ENCODE measurements around the gene ZBTB17.
"Not testable (repeated sequence)": the region's sequence is repeated elsewhere in the genome, so short reads cannot be mapped to it uniquely, and the experiment has no call there.

ZBTB17 gene

DNA sequence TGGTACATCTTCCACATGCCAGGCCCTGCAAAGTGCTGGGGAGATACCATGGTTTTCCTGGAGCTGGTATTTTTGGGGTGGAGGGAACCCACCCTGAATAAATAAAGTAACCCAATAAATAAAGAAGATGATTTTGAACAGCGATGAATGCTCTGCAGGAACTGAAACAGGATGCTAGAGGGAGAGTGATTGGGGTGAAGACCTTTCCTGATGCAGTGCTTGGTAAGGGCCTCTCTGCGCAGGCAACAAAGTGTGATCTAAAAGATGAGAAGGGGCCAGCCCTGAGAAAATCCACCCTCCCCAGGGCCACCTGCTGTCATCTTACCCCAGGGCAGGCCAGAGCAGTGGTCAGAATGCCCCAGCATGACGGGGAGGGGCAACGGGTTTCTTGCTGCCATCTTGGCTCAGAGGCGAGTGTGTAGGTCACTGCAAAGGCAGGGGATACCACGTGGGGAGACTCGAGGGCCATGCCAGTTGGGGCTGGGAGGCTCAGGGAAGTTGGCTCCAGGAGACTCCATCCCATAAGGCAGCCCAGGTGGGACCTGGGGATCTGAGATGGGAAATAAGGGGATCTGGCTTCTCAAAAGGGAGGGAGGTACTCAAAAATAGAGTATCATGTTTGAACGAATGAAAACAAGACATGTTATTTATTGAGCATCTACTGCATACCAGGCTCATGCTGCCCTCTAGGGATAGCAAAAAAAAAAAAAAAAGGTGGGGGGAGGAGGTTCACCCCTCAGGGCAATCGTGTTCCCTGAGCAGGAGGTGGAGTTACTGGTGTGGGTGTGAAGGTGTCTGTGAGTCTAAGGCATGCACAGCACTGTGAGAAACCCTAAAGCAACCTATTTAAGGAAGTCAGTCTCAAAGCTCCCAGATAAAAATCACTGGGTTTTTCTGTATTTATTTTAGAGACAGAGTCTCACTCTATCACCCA lies 30.9 kb upstream of the ZBTB17 start:
- TF ChIP-seq, protein P1, sequence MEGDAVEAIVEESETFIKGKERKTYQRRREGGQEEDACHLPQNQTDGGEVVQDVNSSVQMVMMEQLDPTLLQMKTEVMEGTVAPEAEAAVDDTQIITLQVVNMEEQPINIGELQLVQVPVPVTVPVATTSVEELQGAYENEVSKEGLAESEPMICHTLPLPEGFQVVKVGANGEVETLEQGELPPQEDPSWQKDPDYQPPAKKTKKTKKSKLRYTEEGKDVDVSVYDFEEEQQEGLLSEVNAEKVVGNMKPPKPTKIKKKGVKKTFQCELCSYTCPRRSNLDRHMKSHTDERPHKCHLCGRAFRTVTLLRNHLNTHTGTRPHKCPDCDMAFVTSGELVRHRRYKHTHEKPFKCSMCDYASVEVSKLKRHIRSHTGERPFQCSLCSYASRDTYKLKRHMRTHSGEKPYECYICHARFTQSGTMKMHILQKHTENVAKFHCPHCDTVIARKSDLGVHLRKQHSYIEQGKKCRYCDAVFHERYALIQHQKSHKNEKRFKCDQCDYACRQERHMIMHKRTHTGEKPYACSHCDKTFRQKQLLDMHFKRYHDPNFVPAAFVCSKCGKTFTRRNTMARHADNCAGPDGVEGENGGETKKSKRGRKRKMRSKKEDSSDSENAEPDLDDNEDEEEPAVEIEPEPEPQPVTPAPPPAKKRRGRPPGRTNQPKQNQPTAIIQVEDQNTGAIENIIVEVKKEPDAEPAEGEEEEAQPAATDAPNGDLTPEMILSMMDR (IDR thresholded peaks at IDR 0.05; ENCODE audit: low read depth, low read length, missing control alignments): no peak
- no peak overlapping the region for H3K4me3 ChIP-seq (ENCODE audit: low read depth, low read length)
- in situ Hi-C loops (cut with HindIII; ENCODE audit: low sequenced_read_pairs): no loop called here
- no peak for DNase-seq (ENCODE audit: low read depth)

DNA sequence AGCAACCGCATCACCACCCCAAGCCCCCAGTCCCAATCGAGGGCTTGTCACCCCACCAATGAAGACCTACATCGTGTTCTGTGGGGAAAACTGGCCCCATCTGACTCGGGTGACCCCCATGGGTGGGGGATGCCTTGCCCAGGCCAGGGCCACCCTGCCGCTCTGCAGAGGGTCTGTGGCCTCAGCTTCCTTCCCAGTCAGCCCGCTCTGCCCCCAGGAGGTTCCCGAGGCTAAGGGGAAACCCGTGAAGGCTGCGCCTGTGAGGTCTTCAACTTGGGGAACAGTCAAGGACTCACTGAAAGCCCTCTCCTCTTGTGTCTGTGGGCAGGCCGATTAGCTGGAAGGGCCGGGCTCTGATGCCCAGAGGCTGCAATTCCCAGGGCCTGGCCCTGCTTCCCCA lies 30.1 kb upstream of the ZBTB17 start:
- in situ Hi-C loops (cut with HindIII; ENCODE audit: low sequenced_read_pairs): no loop called here
- TF ChIP-seq, protein P1 (IDR thresholded peaks at IDR 0.05; ENCODE audit: low read depth, low read length, missing control alignments): no peak
- no peak for DNase-seq (ENCODE audit: low read depth)
- H3K4me3 ChIP-seq (ENCODE audit: low read depth, low read length): no peak overlapping the region

DNA sequence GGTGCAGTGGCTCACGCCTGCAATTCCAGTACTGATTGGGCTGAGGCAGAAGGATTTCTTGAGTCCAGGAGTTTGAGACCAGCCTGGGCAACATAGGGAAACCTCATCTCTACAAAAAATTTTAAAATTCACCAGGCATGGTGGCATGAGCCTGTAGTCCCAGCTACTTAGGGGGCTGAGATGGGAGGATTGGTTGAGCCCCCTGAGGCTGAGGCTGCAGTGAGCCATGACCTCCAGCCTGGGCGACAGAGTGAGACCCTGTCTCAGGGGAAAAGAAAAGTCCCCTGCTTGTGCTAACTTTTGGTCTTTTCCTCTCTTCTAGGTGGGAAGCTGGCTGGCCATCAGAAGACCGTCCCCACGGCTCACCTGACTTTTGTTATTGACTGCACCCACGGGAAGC lies 29.7 kb upstream of the ZBTB17 start:
- DNase-seq (ENCODE audit: low read depth): no peak
- H3K4me3 ChIP-seq (ENCODE audit: low read depth, low read length): no peak overlapping the region
- TF ChIP-seq, protein P1 (IDR thresholded peaks at IDR 0.05; ENCODE audit: low read depth, low read length, missing control alignments): no peak
- in situ Hi-C loops (cut with HindIII; ENCODE audit: low sequenced_read_pairs): no loop called here

DNA sequence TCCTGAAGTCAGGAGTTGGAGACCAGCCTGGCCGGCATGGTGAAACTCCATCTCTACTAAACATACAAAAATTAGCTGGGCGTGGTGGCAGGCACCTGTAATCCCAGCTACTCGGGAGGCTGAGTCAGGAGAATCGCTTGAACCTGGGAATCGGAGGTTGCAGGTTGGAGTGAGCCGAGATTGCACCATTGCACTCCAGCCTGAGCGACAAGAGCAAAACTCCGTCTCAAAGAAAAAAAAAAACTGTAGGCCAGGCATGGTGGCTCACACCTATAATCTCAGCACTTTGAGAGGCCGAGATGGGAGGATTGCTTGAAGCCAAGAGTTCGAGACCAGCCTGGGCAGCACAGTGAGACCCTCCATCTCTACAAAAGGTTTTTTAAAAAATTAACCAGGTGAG lies 25.4 kb upstream of the ZBTB17 start:
- H3K4me3 ChIP-seq (ENCODE audit: low read depth, low read length); DNase-seq (ENCODE audit: low read depth); in situ Hi-C loops (cut with HindIII; ENCODE audit: low sequenced_read_pairs): not testable (repeated sequence)

DNA sequence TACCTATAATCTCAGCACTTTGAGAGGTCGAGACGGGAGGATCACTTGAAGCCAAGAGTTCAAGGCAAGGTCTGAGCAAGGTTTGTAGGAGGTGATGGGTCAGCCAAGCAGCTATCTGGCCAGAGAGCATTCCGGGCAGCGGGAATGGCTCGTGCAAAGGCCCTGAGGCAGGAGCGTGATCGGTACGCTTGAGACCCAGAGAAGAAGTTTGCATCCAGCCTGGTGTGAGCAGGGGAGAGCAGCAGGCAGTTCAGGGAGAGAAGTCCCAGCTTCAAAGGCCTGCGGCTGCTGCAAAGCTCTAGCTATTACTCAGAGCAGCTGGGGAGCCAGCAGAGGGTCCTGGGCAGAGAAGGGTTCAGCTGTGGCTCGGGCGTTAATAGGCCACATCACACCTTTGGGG lies 23.0 kb upstream of the ZBTB17 start:
- no peak for DNase-seq (ENCODE audit: low read depth)
- TF ChIP-seq, protein P1 (IDR thresholded peaks at IDR 0.05; ENCODE audit: low read depth, low read length, missing control alignments): no peak
- no peak overlapping the region for H3K4me3 ChIP-seq (ENCODE audit: low read depth, low read length)
- in situ Hi-C loops (cut with HindIII; ENCODE audit: low sequenced_read_pairs): no loop called here

DNA sequence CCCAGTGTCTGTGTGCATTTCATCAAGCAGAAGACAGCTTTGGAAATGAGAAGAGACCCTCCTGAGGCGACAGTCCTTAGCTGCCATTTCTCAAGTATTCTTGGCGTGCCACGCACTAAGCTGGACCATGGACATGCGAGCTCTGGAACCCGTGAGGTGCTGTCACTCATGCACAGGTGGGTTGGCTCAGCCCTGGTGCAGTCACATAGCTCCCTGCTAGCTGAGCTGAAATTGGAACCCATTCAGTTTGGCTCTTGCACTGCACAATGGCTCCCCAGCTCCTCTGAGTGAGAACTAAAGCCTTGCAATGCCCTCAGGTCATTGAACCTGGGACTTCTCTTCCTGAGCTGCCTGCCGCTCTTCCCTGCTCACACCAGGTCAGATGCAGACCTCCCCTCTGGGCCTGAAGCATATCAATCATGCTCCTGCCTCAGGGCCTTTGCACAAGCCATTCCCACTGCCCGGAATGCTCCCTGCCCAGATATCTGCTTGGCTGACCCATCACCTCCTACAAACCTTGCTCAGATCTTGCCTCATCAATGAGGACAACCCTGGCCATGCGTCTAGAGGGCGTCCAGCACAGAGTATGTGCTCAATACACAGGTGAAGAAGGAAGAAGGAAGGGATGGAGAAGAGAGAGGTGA lies 21.9 kb upstream of the ZBTB17 start:
- DNase-seq (ENCODE audit: low read depth): no peak
- no peak overlapping the region for H3K4me3 ChIP-seq (ENCODE audit: low read depth, low read length)
- TF ChIP-seq, protein P1 (IDR thresholded peaks at IDR 0.05; ENCODE audit: low read depth, low read length, missing control alignments): no peak
- in situ Hi-C loops (cut with HindIII; ENCODE audit: low sequenced_read_pairs): no loop called here

DNA sequence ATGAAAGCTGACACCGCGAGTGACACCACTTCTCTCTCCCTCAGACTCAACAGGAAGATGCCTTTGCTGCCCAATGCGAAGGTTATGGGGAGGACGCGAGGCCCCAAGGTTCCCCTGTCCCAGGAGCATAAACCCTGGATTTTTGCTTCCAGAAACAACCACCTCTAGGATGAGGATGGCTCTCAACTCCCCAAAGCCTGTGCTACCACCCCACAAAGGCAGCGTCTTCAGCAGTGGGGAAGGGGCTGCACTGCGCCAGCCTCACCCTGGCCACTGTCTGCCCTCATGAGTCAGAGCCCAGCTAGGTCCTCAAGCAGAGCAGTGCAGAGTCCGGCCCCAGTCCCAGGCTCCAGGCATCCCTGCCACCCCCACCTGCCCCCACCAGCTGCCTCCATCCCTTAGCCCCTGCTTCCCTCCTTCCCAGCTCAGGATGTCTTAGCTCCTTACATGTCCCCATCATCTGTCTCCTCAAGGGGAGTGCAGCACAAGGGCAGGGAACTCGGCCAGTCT lies 21.2 kb upstream of the ZBTB17 start:
- TF ChIP-seq, protein P1 (IDR thresholded peaks at IDR 0.05; ENCODE audit: low read depth, low read length, missing control alignments): no peak
- DNase-seq (ENCODE audit: low read depth): no peak
- in situ Hi-C loops (cut with HindIII; ENCODE audit: low sequenced_read_pairs): no loop called here
- H3K4me3 ChIP-seq (ENCODE audit: low read depth, low read length): no peak overlapping the region

Measured in astrocyte of the cerebellum (primary cell).